Neural cell (in vitro differentiated cells): ENCODE measurements around the gene EIF5.

Experiments used
- CTCF ChIP-seq: fragments of 450-650 bp; IDR thresholded peaks from 2 replicates; pipeline ENCODE4 v1.5.1; 2014; ENCODE audit warnings: antibody characterized with exemption, mild to moderate bottlenecking, moderate library complexity; ENCODE audit not compliant: poor library complexity, severe bottlenecking
- TAF1 ChIP-seq: IDR thresholded peaks from 2 replicates; pipeline ENCODE4 v1.6.1; 2012; ENCODE audit warnings: low read depth

GRCh38 chr14:103378038-103378854 lies 44.2 kb downstream of the EIF5 start:
- TF ChIP-seq CTCF: no peak
- no peak for TF ChIP-seq TAF1
